Keratinocyte (primary cell): Measurements from ENCODE around the gene TFDP1. TPM values are rescaled to one million over a fixed set of nuclear protein-coding genes. Genes with fewer than 3 reads are reported as not detected.

ENCODE experiments used
- DNase-seq: peaks from one replicate; pipeline ENCODE4 v3.0.0-alpha.2; 2011; ENCODE audit warnings: low read depth, missing footprints, low spot score
- FAIRE-seq: peaks from 2 replicates; lab custom pipeline; 2011; peaks lifted over from hg19 to GRCh38; lab: Jason Lieb, UNC
- H2AFZ ChIP-seq: 2 replicates; pipeline ENCODE4 v1.6.0; 2012; ENCODE audit warnings: low read length, control low read depth, inconsistent platforms; ENCODE audit not compliant: control insufficient read depth
- H3K27ac ChIP-seq: 2 replicates; pipeline ENCODE4 v1.5.1; 2011; ENCODE audit warnings: low read length; ENCODE audit not compliant: control insufficient read depth, insufficient read depth
- H3K27me3 ChIP-seq: 3 replicates; pipeline ENCODE4 v1.6.0; 2011; ENCODE audit warnings: low read length; ENCODE audit not compliant: control insufficient read depth, insufficient read depth; ENCODE audit errors: extremely low read depth
- H3K36me3 ChIP-seq, 2 experiments: 2 replicates in 1 of 2; 3 replicates in 1 of 2; pipeline ENCODE4 v1.5.1; 2011; ENCODE audit warnings: low read length in 2 of 2, mild to moderate bottlenecking in 1 of 2; ENCODE audit not compliant: control insufficient read depth in 2 of 2, insufficient read depth in 2 of 2; ENCODE audit errors: extremely low read depth in 1 of 2
- H3K4me1 ChIP-seq: 3 replicates; pipeline ENCODE4 v1.5.1; 2011; ENCODE audit warnings: low read length; ENCODE audit not compliant: control insufficient read depth, insufficient read depth; ENCODE audit errors: extremely low read depth
- H3K4me2 ChIP-seq: 3 replicates; pipeline ENCODE4 v1.6.0; 2011; ENCODE audit warnings: low read depth, low read length; ENCODE audit not compliant: control insufficient read depth, insufficient read depth; ENCODE audit errors: extremely low read depth
- H3K4me3 ChIP-seq, 3 experiments: fragments of 200-600 bp in 1 of 3; sonication (generic) in 1 of 3; 2 replicates in 2 of 3; 3 replicates in 1 of 3; pipeline ENCODE4 v1.5.1; 2011 to 2016; ENCODE audit warnings: low read length in 3 of 3, mild to moderate bottlenecking in 3 of 3, control low read depth in 2 of 3, inconsistent platforms in 1 of 3, low read depth in 1 of 3, mixed read lengths in 1 of 3, mixed run types in 1 of 3, moderate library complexity in 1 of 3; ENCODE audit not compliant: control insufficient read depth in 2 of 3, insufficient read depth in 2 of 3; ENCODE audit errors: extremely low read depth in 1 of 3
- H3K79me2 ChIP-seq: 2 replicates; pipeline ENCODE4 v1.6.0; 2012; ENCODE audit warnings: low read length; ENCODE audit not compliant: control insufficient read depth, insufficient read depth
- H3K9ac ChIP-seq: 3 replicates; pipeline ENCODE4 v1.6.0; 2011; ENCODE audit warnings: low read length; ENCODE audit not compliant: control insufficient read depth, insufficient read depth; ENCODE audit errors: extremely low read depth
- H3K9me1 ChIP-seq: 3 replicates; pipeline ENCODE4 v1.6.0; 2011; ENCODE audit warnings: low read length; ENCODE audit not compliant: control insufficient read depth, insufficient read depth; ENCODE audit errors: extremely low read depth
- H3K9me3 ChIP-seq: 2 replicates; pipeline ENCODE4 v1.5.1; 2012; ENCODE audit warnings: low read depth, low read length; ENCODE audit not compliant: control insufficient read depth
- H4K20me1 ChIP-seq: 3 replicates; pipeline ENCODE4 v1.6.0; 2011; ENCODE audit warnings: low read length; ENCODE audit not compliant: control insufficient read depth, insufficient read depth; ENCODE audit errors: extremely low read depth
- CTCF ChIP-seq, 3 experiments: IDR thresholded peaks in 1 of 3; conservative IDR thresholded peaks in 1 of 3; optimal IDR thresholded peaks in 1 of 3; 2 replicates in 2 of 3; 3 replicates in 1 of 3; pipeline versions ENCODE3 to v1.5.1; 2011; ENCODE audit warnings: low read length in 3 of 3, mild to moderate bottlenecking in 3 of 3, moderate library complexity in 2 of 3, control low read depth in 1 of 3, inconsistent platforms in 1 of 3; ENCODE audit not compliant: insufficient read depth in 2 of 3; ENCODE audit errors: extremely low read depth in 1 of 3
- EZH2 ChIP-seq: IDR thresholded peaks from one replicate; pipeline ENCODE4 v1.6.1; 2012; ENCODE audit warnings: inconsistent platforms, mild to moderate bottlenecking, low read length, moderate library complexity
- dilution Hi-C: fragments of 300-500 bp; cut with MboI; formaldehyde crosslinking; loops from one replicate; pipeline ENCODE4 v1.7.0; 2020; ENCODE audit warnings: low sequenced_read_pairs; ENCODE audit not compliant: extremely low pct_ligation_motif_present
- polyA plus RNA-seq, 5 experiments: library from polyadenylated mRNA; depleted of rRNA in 3 of 5; stranded (reverse) in 3 of 5; stranded (forward) in 1 of 5; unstranded in 1 of 5; fragments of >200 nt; gene quantifications; 1 replicate in 1 of 5; 2 replicates in 3 of 5; 3 replicates in 1 of 5; pipeline versions ENCODE4 v1.2.1 to v1.2.3, GENCODE V29; 2011 to 2012; ENCODE audit warnings: missing spikeins in 2 of 5, low read depth in 1 of 5, low replicate concordance in 1 of 5

The TFDP1 gene
- polyA plus RNA-seq, 1 donor (not counting 4 experiments of a cell fraction or from before 2014, with no cell fraction given): 105 TPM

GRCh38 chr13:113635048-113635420 lies 50.5 kb downstream of the TFDP1 start:
- Histone ChIP-seq H4K20me1 (no peaks in the 10 kb centered on the region), H3K79me2 (peaks cover 13% of the 10 kb centered on the region), H3K4me1 (no peaks in the 10 kb centered on the region), H3K9me1 (no peaks in the 10 kb centered on the region), H3K36me3 (peaks cover 57 to 72% of the 10 kb centered on the region in 2 experiments), H3K27ac (no peak overlapping the region), H3K4me2 (no peak overlapping the region), H3K9me3 (no peaks in the 10 kb centered on the region), H2AFZ (no peak overlapping the region), H3K27me3 (no peaks in the 10 kb centered on the region), H3K4me3 (no peak overlapping the region), H3K9ac (no peak overlapping the region)
- DNase-seq (no peak), FAIRE-seq (no peak)
- dilution Hi-C loops: no loop called here
- TF ChIP-seq CTCF (optimal IDR thresholded peaks at IDR 0.05 in 1 of 3, IDR thresholded peaks at IDR 0.05 in 1 of 3, conservative IDR thresholded peaks at IDR 0.05 in 1 of 3; ENCODE audit: extremely low read depth in 1 of 3, insufficient read depth in 2 of 3, low read length in 3 of 3): no peak
- no peak for TF ChIP-seq EZH2

- Histone ChIP-seq H3K4me1 (no peaks in the 10 kb centered on the region), H3K27ac (no peak overlapping the region), H4K20me1 (no peaks in the 10 kb centered on the region), H3K4me3 (no peak overlapping the region), H2AFZ (no peak overlapping the region), H3K79me2 (peaks cover 11% of the 10 kb centered on the region), H3K36me3 (peaks cover 59 to 75% of the 10 kb centered on the region in 2 experiments), H3K4me2 (no peak overlapping the region), H3K9me3 (no peaks in the 10 kb centered on the region), H3K9me1 (no peaks in the 10 kb centered on the region), H3K27me3 (no peaks in the 10 kb centered on the region), H3K9ac (no peak overlapping the region)
- no peak for TF ChIP-seq EZH2
- no peak for TF ChIP-seq CTCF (optimal IDR thresholded peaks at IDR 0.05 in 1 of 3, IDR thresholded peaks at IDR 0.05 in 1 of 3, conservative IDR thresholded peaks at IDR 0.05 in 1 of 3; ENCODE audit: extremely low read depth in 1 of 3, insufficient read depth in 2 of 3, low read length in 3 of 3)
- DNase-seq: no peak
- dilution Hi-C loops: no loop called here
- FAIRE-seq: no peak
These were observed 51.2 kb downstream of the TFDP1 start for GRCh38 chr13:113635709-113636108.
